GM12878 (cell line): ENCODE data around the gene HIVEP3.

ENCODE experiments used
- CBX3 ChIP-seq: fragments of 200-600 bp; sonication (generic); IDR thresholded peaks from 2 replicates; pipeline ENCODE4 v1.6.1; 2016; ENCODE audit warnings: low read depth, borderline replicate concordance
- CEBPB ChIP-seq, 2 experiments: fragments of 150-350 bp in 1 of 2; IDR thresholded peaks; 2 replicates each; pipeline ENCODE4 v1.6.1; 2012 to 2014; ENCODE audit warnings: low read depth in 2 of 2, low read length in 2 of 2, borderline replicate concordance in 1 of 2, inconsistent platforms in 1 of 2
- CHD2 ChIP-seq: IDR thresholded peaks from 2 replicates; pipeline ENCODE4 v1.6.1; 2011; ENCODE audit warnings: low read depth, low read length, improper control_type of control experiment, borderline replicate concordance
- CTCF ChIP-seq, 3 experiments: IDR thresholded peaks in 2 of 3; conservative IDR thresholded peaks in 1 of 3; 2 replicates each; pipeline ENCODE4 v1.5.1; 2011; ENCODE audit warnings: low read depth in 3 of 3, low read length in 3 of 3, mild to moderate bottlenecking in 3 of 3, control low read depth in 2 of 3, moderate library complexity in 2 of 3, inconsistent platforms in 1 of 3, mixed read lengths in 1 of 3; ENCODE audit not compliant: control insufficient read depth in 2 of 3, insufficient read depth in 1 of 3; ENCODE audit errors: extremely low read depth in 1 of 3
- MXI1 ChIP-seq: fragments of 150-350 bp; IDR thresholded peaks from 2 replicates; pipeline ENCODE4 v1.6.1; 2011; ENCODE audit warnings: low read depth, mild to moderate bottlenecking, inconsistent platforms, low read length, improper control_type of control experiment
- NRF1 ChIP-seq: conservative IDR thresholded peaks from 2 replicates; pipeline ENCODE4 v1.6.1; 2011; ENCODE audit warnings: mild to moderate bottlenecking, low read depth, low read length, improper control_type of control experiment
- POLR2A ChIP-seq: IDR thresholded peaks from 2 replicates; pipeline ENCODE4 v1.6.1; 2011; ENCODE audit warnings: low read depth, mild to moderate bottlenecking, low read length
- POLR2AphosphoS5 ChIP-seq: IDR thresholded peaks from 2 replicates; pipeline ENCODE4 v1.6.1; 2011; ENCODE audit warnings: mild to moderate bottlenecking, low read length, inconsistent platforms
- RAD51 ChIP-seq: fragments of 450-650 bp; IDR thresholded peaks from 2 replicates; pipeline ENCODE4 v1.6.1; 2016; ENCODE audit warnings: moderate library complexity, mild to moderate bottlenecking, inconsistent platforms
- TARDBP ChIP-seq: IDR thresholded peaks from 2 replicates; pipeline ENCODE4 v1.6.1; 2016; ENCODE audit warnings: borderline replicate concordance
- ZBTB11 ChIP-seq: fragments of 450-650 bp; formaldehyde crosslinking; IDR thresholded peaks from 2 replicates; pipeline ENCODE4 v1.5.0; 2022; ENCODE audit warnings: mild to moderate bottlenecking, missing genetic modification characterization
- ZNF384 ChIP-seq: IDR thresholded peaks from 2 replicates; pipeline ENCODE4 v1.6.1; 2012; ENCODE audit warnings: low read depth, mild to moderate bottlenecking, low read length, improper control_type of control experiment, borderline replicate concordance

DNA sequence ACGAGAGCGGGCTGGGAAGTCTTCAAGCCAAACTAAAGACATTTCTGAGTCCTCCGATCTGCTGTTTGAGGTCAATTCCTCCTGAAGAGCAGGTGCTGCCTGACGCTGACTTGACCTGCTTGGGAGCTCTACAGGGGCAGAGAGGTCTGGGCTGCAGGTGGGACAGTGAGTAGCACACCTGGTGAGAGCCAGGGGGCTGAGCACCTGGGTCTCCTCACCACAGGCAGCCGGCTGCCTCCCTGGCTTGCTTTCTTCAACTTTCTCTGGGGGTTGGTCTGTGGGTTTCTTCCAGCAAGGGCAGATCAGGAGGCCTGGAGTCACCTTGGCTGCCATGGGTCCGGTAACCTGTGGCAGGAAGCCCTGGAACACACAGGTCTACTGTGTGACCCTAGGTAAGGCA, 326.8 kb downstream of the HIVEP3 start:
- TF ChIP-seq CTCF (IDR thresholded peaks at IDR 0.05 in 2 of 3, conservative IDR thresholded peaks at IDR 0.05 in 1 of 3; ENCODE audit: control insufficient read depth in 2 of 3, extremely low read depth in 1 of 3, insufficient read depth in 1 of 3, low read depth in 3 of 3, low read length in 3 of 3) (no peak), CEBPB (IDR thresholded peaks at IDR 0.05; ENCODE audit: borderline replicate concordance in 1 of 2, low read depth in 2 of 2, low read length in 2 of 2) (no peak), CHD2 (no peak), TARDBP (no peak), MXI1 (no peak), POLR2A (no peak), ZBTB11 (no peak), POLR2AphosphoS5 (no peak), ZNF384 (no peak), RAD51 (no peak), CBX3 (no peak), NRF1 (no peak)
